GM12874 (cell line): ENCODE measurements around the gene TRIP4.

Source experiments
- TF ChIP-seq, protein P1 (sequence below): IDR thresholded peaks from 2 replicates; pipeline ENCODE4 v1.5.1; 2011; ENCODE audit warnings: low read depth, mild to moderate bottlenecking, control low read depth, low read length, moderate library complexity; ENCODE audit not compliant: insufficient read depth

The TRIP4 gene

DNA sequence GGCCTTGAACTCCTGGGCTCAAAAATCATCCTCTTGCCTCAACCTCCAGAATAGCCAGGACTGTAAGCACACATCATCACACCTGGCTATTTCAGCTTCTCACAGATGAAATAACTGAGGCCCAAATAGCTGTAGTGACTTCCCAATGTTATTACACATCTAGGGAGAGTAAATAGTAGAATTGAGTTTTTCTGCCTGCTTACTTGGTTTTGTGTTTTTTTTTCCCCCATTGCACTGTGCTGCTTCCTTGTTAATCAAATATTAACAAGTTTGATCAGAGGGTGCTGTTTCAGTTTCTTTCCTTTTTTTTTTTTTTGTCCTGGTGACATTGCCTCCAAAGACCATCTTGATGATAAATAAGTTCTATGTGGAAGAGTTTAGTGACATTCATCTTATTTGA is 96.1 kb downstream of the TRIP4 start:
- TF ChIP-seq, protein P1, sequence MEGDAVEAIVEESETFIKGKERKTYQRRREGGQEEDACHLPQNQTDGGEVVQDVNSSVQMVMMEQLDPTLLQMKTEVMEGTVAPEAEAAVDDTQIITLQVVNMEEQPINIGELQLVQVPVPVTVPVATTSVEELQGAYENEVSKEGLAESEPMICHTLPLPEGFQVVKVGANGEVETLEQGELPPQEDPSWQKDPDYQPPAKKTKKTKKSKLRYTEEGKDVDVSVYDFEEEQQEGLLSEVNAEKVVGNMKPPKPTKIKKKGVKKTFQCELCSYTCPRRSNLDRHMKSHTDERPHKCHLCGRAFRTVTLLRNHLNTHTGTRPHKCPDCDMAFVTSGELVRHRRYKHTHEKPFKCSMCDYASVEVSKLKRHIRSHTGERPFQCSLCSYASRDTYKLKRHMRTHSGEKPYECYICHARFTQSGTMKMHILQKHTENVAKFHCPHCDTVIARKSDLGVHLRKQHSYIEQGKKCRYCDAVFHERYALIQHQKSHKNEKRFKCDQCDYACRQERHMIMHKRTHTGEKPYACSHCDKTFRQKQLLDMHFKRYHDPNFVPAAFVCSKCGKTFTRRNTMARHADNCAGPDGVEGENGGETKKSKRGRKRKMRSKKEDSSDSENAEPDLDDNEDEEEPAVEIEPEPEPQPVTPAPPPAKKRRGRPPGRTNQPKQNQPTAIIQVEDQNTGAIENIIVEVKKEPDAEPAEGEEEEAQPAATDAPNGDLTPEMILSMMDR, result no peak

DNA sequence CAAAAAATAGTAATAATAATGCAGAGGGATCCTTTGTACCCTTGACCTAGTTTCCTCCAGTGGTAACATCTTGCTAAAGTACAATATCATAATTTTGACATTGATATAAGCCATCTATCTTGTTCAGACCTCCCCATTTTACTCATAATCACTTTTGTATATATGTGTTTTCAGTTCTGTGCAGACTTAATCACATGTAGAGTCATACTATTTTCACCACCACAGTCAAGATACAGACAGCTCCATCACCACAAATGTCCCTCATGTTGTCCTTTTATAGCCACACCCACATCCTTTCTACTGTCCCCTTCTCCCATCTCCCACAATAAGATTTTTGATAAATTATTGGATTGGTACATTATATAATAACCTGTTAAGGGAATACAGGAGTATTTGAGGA is 98.2 kb downstream of the TRIP4 start:
- TF ChIP-seq, protein P1, result no peak

DNA sequence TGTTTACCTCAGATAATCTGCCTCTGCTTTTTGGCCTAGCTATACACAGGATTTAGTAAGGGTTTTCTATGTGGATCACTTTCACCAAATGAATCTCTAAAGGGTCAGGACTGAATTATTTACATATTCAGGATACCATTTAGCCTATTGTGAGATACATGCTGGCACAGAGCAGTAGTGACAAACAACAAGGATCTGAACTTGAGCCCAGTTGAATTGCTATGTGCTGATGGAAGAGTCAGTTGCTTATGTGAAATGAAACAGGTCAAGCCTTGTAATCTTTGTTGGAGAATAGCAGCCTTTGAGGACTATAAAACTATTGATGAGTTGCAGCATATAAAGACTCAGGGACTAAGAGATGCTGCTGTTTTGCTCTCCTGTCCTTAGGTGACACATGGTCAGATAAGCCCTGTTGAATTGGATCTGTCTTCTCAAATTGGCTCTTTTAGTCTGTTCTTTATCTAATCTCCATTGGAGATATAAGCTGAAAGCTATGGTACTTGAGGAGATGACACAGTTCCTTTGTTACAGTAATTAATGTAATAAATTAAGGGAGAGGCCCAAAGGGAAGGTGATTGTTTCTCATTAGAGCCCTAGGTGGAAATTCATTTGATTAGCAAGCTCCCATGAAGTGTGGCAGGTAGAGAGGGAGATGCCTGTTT is 103.1 kb downstream of the TRIP4 start:
- TF ChIP-seq, protein P1, result no peak

DNA sequence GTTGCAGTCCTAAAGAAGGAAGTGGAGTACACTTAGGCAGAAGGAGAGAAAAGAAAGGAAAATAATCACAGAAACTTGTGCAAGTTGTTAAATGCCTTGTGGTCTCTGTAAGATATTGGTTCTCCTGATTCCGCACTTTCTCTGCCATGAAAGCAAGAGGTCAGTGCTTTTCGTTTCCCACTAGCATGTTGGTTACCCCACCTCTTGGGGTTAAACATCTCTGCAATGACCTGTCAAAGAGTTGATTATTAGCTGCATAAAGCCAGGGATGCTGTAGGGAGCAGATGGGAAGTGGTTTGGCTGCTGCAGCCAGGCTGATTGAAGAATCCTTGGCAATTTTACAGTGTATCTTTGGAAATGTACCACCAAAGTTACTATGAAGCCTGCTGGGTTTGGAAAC is 106.0 kb downstream of the TRIP4 start:
- TF ChIP-seq, protein P1, result no peak

DNA sequence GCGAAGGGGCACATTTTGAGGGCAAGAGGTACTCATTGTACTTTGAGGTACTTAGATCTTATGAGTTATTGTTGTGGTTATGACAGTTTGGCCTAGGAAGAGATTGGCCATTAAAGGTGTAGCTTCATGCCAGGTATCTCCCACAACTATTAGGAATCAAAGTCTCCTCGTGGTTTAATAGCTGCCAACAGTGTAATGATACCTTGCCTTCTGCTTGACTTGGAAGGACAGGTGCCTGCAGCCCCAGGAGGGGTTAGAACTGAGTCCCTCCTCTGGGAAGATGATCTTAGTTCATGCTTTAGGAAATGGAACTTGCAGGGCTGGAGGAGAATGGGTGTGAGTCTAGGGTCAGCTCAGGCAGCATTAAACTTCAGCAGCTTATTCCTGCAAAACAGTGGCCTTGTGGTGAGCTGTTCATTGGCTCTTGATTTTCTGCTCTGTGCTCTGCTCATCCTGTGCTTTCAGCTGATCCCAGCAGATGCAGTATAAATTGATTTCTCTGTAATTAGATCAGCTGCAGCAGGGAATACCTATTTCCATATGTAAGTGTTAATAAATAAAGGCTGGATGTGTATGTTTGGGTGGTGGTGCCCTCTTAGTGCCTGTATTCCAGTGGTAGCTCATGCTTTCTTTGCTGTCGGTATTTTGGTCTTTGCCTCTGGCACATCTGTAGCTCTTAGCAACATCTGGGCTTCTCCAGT is 113.2 kb downstream of the TRIP4 start:
- TF ChIP-seq, protein P1, result no peak

DNA sequence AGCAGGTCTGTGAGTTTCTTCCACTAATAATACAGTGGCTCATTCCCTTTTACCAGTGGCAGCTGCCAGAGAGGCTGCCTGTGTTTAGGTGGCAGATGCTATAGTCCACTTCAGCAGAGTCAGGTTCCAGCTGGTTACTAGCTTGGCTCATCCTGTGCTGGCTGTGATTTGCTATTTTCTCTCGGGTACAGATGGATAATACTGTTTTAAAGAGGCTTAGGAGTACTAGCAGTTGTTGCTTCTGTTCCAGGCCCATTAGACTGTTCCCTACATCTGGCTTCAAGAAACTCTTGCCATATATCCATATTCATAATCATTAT is 113.7 kb downstream of the TRIP4 start:
- TF ChIP-seq, protein P1, result no peak

DNA sequence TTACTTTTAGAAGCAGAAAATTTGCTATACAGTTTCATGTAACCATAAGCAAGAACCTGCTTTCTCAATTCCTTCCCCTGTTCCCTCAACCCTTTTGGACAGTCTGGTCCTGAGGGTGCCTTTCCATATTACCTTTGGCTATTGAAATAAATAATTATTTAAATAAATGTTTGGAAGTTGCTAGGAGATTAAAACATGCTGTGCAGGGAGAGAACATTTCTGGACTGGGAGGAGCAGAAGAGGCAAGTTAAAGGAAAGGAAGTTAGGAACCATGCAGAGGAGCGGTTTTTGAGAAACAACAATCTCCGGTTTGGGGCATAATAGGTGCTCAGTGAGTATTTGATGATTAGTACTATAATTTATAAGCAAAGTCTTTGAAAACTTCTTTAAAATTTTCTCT is 114.5 kb downstream of the TRIP4 start:
- TF ChIP-seq, protein P1, result no peak
